Activated CD8-positive, alpha-beta T cell treated with anti-CD3 and anti-CD28 coated beads for 36 hours (primary cell): ENCODE measurements around the gene NOVA2. TPM values are rescaled to one million over a fixed set of nuclear protein-coding genes. Genes with fewer than 3 reads are reported as not detected.

ENCODE experiments used
- ATAC-seq: fragments of 200-7000 bp; cut with Tn5 transposase; one replicate; pipeline ENCODE4 v1.10.0; 2021; ENCODE audit warnings: mild to moderate bottlenecking, moderate library complexity
- CTCF ChIA-PET: fragments of 350-600 bp; sonication (Branson Sonifier 250); formaldehyde crosslinking; loops from one replicate; lab custom pipeline; 2021; ENCODE audit warnings: antibody characterized with exemption; lab: Charles Lee
- POLR2A ChIA-PET: fragments of 350-600 bp; sonication (Branson Sonifier 250); formaldehyde crosslinking; loops from one replicate; lab custom pipeline; 2021; ENCODE audit warnings: antibody characterized with exemption; lab: Charles Lee
- DNase-seq: peaks from one replicate; pipeline ENCODE4 v3.0.0-alpha.2; 2020
- H3K27ac Mint-ChIP-seq: one replicate; pipeline ENCODE4 v1.8.0; 2021; ENCODE audit warnings: mild to moderate bottlenecking, mixed read lengths
- H3K27me3 Mint-ChIP-seq: one replicate; pipeline ENCODE4 v1.8.0; 2021; ENCODE audit warnings: mixed read lengths
- H3K36me3 Mint-ChIP-seq: one replicate; pipeline ENCODE4 v1.8.0; 2021; ENCODE audit warnings: low read depth, mixed read lengths
- H3K4me1 Mint-ChIP-seq: one replicate; pipeline ENCODE4 v1.8.0; 2021; ENCODE audit warnings: low read depth, mixed read lengths
- H3K4me3 Mint-ChIP-seq: one replicate; pipeline ENCODE4 v1.8.0; 2021; ENCODE audit warnings: mild to moderate bottlenecking, moderate library complexity, mixed read lengths
- H3K9me3 Mint-ChIP-seq: one replicate; pipeline ENCODE4 v1.8.0; 2021; ENCODE audit warnings: mixed read lengths
- intact Hi-C: fragments of 100-400 bp; cut with micrococcal nuclease; formaldehyde crosslinking; loops from one replicate; pipeline ENCODE4 v1.10.0; 2022
- total RNA-seq, 2 experiments: library from RNA; stranded (reverse); gene quantifications; one replicate each; pipeline ENCODE4 v1.2.3, GENCODE V29; 2021
- TF ChIP-seq, protein P1 (sequence below): fragments of 200-600 bp; IDR thresholded peaks from one replicate; pipeline ENCODE4 v1.8.0; 2022; ENCODE audit warnings: antibody characterized with exemption, mild to moderate bottlenecking

NOVA2 gene
- total RNA-seq, 2 experiments from 2014 or later = not detected

DNA sequence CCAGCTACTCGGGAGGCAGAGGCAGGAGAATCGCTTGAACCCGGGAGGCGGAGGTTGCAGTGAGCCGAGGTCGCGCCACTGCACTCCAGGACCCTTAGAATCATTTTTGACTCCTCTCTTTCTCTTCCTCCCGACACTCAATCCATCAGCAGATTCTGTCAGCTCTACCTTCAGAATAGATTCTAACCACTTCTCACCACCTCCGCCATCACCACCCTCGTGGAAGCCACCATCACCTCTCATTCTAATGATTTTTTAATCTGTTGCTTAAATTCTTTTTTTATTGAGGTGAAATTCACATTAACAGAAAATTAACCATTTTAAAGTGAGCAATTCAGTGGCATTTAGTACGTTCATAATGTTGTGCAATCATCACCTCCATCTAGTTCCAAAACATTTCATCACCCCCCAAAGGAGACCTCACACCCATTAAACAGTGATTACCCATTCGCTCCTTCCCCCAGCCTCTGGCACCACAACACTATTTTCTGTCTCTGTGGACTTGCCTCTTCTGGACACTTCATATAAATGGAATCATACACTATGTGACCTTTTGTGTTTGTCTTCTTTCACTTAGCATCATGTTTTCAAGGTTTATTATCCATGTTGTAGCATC, 16.6 kb upstream of the NOVA2 start:
- ATAC-seq (no peak), DNase-seq (no peak)
- intact Hi-C loops = no loop called here
- Mint-ChIP-seq H3K27ac (no peak overlapping the region), H3K4me3 (no peak overlapping the region), H3K4me1 (peaks cover 2% of the 10 kb centered on the region), H3K36me3 (no peaks in the 10 kb centered on the region), H3K9me3 (no peaks in the 10 kb centered on the region), H3K27me3 (peaks cover 9% of the 10 kb centered on the region)
- TF ChIP-seq, protein P1, sequence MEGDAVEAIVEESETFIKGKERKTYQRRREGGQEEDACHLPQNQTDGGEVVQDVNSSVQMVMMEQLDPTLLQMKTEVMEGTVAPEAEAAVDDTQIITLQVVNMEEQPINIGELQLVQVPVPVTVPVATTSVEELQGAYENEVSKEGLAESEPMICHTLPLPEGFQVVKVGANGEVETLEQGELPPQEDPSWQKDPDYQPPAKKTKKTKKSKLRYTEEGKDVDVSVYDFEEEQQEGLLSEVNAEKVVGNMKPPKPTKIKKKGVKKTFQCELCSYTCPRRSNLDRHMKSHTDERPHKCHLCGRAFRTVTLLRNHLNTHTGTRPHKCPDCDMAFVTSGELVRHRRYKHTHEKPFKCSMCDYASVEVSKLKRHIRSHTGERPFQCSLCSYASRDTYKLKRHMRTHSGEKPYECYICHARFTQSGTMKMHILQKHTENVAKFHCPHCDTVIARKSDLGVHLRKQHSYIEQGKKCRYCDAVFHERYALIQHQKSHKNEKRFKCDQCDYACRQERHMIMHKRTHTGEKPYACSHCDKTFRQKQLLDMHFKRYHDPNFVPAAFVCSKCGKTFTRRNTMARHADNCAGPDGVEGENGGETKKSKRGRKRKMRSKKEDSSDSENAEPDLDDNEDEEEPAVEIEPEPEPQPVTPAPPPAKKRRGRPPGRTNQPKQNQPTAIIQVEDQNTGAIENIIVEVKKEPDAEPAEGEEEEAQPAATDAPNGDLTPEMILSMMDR = no peak
- ChIA-PET CTCF (no interaction called here), POLR2A (no interaction called here)

DNA sequence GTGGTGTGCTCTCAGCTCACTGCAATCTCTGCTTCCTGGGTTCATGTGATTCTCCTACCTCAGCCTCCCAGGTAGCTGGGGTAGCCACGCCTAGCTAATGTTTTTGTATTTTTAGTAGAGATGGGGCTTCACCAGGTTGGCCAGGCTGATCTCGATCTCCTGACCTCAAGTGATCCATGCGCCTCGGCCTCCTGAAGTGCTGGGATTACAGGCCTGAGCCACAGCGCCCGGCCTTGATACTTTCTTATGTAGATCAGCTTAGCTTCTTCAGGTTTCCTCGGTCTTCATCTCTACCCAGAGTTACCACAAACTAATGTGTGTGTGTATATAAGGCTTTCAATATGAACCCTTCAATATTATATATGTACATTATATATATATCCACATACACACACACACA, 11.7 kb upstream of the NOVA2 start:
- no peak for ATAC-seq
- H3K27ac Mint-ChIP-seq = no peak overlapping the region
- TF ChIP-seq, protein P1 = no peak

DNA sequence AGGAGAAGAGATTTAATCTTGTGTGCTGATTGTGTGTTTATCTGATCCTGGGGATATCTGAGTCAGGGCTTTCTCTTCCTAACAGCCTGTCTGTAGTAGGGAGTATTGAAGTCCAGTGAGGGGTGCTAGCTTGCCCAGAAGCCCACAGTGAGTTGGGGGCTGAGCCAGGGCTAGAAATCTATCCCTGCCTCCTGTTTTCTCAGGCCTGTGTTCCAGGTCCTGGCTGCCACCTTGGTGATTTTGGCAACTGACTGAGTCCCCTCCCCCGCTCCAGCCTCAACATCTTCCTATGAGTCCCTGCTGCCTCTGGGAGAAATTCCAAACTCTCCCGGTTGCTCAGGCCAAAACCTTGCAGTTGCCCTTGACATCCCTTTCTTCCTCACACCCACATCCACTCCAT, 7.7 kb upstream of the NOVA2 start:
- peaks cover 16% of the 10 kb centered on the region for H3K27me3 Mint-ChIP-seq

More for the DNA sequence above, 11.7 kb upstream of the NOVA2 start:
- Mint-ChIP-seq H3K27me3 (peaks cover 17% of the 10 kb centered on the region), H3K4me3 (no peak overlapping the region), H3K9me3 (peaks cover 2% of the 10 kb centered on the region), H3K36me3 (no peaks in the 10 kb centered on the region), H3K4me1 (no peaks in the 10 kb centered on the region)
- ChIA-PET CTCF (no interaction called here), POLR2A (no interaction called here)
- DNase-seq = no peak
- intact Hi-C loops = no loop called here

DNA sequence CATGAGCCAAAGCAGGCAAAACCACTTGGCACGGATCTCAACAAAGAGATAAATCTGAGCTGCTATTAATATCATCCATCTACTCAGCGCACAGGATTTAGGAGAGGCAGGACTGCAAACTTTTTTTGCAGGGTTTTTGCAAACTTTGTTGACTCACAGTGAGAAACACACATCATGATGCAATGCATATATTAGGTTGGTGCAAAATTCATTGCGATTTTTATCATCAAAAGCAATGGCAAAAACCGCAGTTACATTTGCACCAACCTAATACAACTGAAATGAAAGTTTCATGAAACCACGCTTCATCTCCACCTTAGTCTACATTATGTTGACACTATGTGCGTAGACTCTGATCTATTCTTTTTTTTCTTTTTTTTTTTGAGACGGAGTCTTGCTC, 4.5 kb upstream of the NOVA2 start:
- TF ChIP-seq, protein P1 = no peak
- DNase-seq = no peak
- H3K4me3 Mint-ChIP-seq = no peak overlapping the region
- H3K27me3 Mint-ChIP-seq = peaks cover 28% of the 10 kb centered on the region
- no peak for ATAC-seq
- no peaks in the 10 kb centered on the region for H3K9me3 Mint-ChIP-seq
- POLR2A ChIA-PET = no interaction called here
- H3K36me3 Mint-ChIP-seq = no peaks in the 10 kb centered on the region
- intact Hi-C loops = no loop called here
- CTCF ChIA-PET = no interaction called here
- H3K27ac Mint-ChIP-seq = no peak overlapping the region
- H3K4me1 Mint-ChIP-seq = no peaks in the 10 kb centered on the region

More for the DNA sequence above, 7.7 kb upstream of the NOVA2 start:
- ChIA-PET CTCF (no interaction called here), POLR2A (no interaction called here)
- TF ChIP-seq, protein P1 = no peak
- no peak overlapping the region for H3K27ac Mint-ChIP-seq
- H3K4me3 Mint-ChIP-seq = no peak overlapping the region
- no peak for DNase-seq
- H3K36me3 Mint-ChIP-seq = no peaks in the 10 kb centered on the region
- intact Hi-C loops = no loop called here
- H3K9me3 Mint-ChIP-seq = peaks cover 2% of the 10 kb centered on the region
- no peaks in the 10 kb centered on the region for H3K4me1 Mint-ChIP-seq
- ATAC-seq = no peak

DNA sequence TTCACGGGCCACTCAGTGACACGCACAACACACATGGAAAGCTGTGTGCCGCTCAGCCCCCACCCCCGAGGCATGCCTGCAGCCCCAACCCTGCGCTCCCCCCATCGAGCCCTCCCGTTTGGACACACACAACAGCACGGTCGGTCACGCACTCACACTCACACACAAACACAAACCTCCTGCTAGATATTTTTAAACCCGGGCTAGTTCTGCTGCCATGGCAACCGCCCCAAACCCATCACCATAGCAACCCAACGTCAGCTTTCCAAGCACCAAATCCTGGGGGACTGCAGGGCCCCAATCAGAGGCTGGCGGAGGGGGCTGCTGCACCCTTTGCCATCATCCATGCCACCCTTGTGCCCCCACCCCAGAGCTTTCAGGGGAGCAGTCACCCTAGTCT, 2.5 kb upstream of the NOVA2 start:
- ATAC-seq (no peak), DNase-seq (no peak)
- ChIA-PET POLR2A (interaction anchor here (0.6 kb wide), 1 partner anchor 162 kb away, joined by 3 read pairs; no protein-coding TSS in a partner anchor), CTCF (interaction anchor here (0.7 kb wide), 1 partner anchor 52 kb away, joined by 3 read pairs; no protein-coding TSS in a partner anchor)
- intact Hi-C loops = no loop called here
- Mint-ChIP-seq H3K27ac (no peak overlapping the region), H3K9me3 (no peaks in the 10 kb centered on the region), H3K4me1 (peaks cover 11% of the 10 kb centered on the region), H3K36me3 (no peaks in the 10 kb centered on the region), H3K4me3 (no peak overlapping the region), H3K27me3 (peaks cover 37% of the 10 kb centered on the region)
- TF ChIP-seq, protein P1 = no peak
